ENCODE results near the gene SLC66A1. TPM values are rescaled to one million over a fixed set of nuclear protein-coding genes. Genes with fewer than 3 reads are reported as not detected.
"Not testable (repeated sequence)": the region's sequence is repeated elsewhere in the genome, so short reads cannot be mapped to it uniquely, and the experiment has no call there.

SLC66A1 gene
- total RNA-seq, 1 donor from 2014 or later: 14.6 TPM

- H3K27ac ChIP-seq (ENCODE audit: low read depth, low read length); H3K27me3 ChIP-seq (ENCODE audit: control insufficient read depth in 3 of 3, insufficient read depth in 3 of 3, low read length in 3 of 3); H3K9ac ChIP-seq (ENCODE audit: low read depth in 1 of 3, low read length in 3 of 3); H3K4me1 ChIP-seq (ENCODE audit: control insufficient read depth in 3 of 3, insufficient read depth in 3 of 3, low read length in 3 of 3); H3K4me3 ChIP-seq (ENCODE audit: low read length in 3 of 3); H3K9me3 ChIP-seq (ENCODE audit: control insufficient read depth in 3 of 3, low read length in 3 of 3): not testable (repeated sequence)
- peaks cover 30 to 53% (median 48%) of the 10 kb centered on the region in 3 donors for H3K36me3 ChIP-seq (ENCODE audit: control insufficient read depth in 3 of 3, insufficient read depth in 3 of 3, low read length in 3 of 3)
These were observed 8.0 kb upstream of the SLC66A1 start for GRCh38 chr1:19304081-19304480.

- Histone ChIP-seq H3K9ac (ENCODE audit: low read depth in 1 of 3, low read length in 3 of 3) (no peak overlapping the region), H3K27me3 (ENCODE audit: control insufficient read depth in 3 of 3, insufficient read depth in 3 of 3, low read length in 3 of 3) (no peaks in the 10 kb centered on the region), H3K27ac (ENCODE audit: low read depth, low read length) (no peak overlapping the region), H3K4me3 (ENCODE audit: low read length in 3 of 3) (no peak overlapping the region), H3K9me3 (ENCODE audit: control insufficient read depth in 3 of 3, low read length in 3 of 3) (no peaks in the 10 kb centered on the region), H3K4me1 (ENCODE audit: control insufficient read depth in 3 of 3, insufficient read depth in 3 of 3, low read length in 3 of 3) (peaks cover 4 to 5% (median 4%) of the 10 kb centered on the region in 3 donors), H3K36me3 (ENCODE audit: control insufficient read depth in 3 of 3, insufficient read depth in 3 of 3, low read length in 3 of 3) (peaks cover 30 to 51% (median 48%) of the 10 kb centered on the region in 3 donors)
These were observed 6.2 kb upstream of the SLC66A1 start for GRCh38 chr1:19305880-19306279.

DNA sequence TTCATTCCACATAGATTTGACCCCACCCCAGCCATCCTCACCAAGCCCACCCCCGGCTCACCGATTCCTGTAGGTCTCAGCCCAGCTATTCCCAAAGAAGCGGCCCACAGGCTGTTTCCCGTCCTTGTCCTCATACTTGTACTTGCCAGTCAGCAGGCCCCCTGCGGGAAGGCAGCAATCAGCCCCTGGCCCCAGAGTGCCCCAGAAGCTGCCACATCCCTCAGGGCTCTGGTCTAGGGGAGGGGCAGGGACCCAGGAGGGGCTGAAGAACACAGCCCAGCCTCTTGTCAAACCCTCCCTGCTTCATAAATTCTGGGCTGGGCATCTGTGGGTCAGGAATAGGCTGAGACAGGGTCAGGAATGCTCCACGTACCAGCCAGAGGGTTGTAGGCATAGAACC lies 5.2 kb upstream of the SLC66A1 start:
- H3K9me3 ChIP-seq (ENCODE audit: control insufficient read depth in 3 of 3, low read length in 3 of 3): no peaks in the 10 kb centered on the region
- H3K4me3 ChIP-seq (ENCODE audit: low read length in 3 of 3): no peak overlapping the region
- peaks cover 11 to 13% (median 13%) of the 10 kb centered on the region in 3 donors for H3K4me1 ChIP-seq (ENCODE audit: control insufficient read depth in 3 of 3, insufficient read depth in 3 of 3, low read length in 3 of 3)
- peaks cover 30 to 51% (median 48%) of the 10 kb centered on the region in 3 donors for H3K36me3 ChIP-seq (ENCODE audit: control insufficient read depth in 3 of 3, insufficient read depth in 3 of 3, low read length in 3 of 3)
- H3K9ac ChIP-seq (ENCODE audit: low read depth in 1 of 3, low read length in 3 of 3): no peak overlapping the region
- H3K27me3 ChIP-seq (ENCODE audit: control insufficient read depth in 3 of 3, insufficient read depth in 3 of 3, low read length in 3 of 3): no peaks in the 10 kb centered on the region
- H3K27ac ChIP-seq (ENCODE audit: low read depth, low read length): no peak overlapping the region

DNA sequence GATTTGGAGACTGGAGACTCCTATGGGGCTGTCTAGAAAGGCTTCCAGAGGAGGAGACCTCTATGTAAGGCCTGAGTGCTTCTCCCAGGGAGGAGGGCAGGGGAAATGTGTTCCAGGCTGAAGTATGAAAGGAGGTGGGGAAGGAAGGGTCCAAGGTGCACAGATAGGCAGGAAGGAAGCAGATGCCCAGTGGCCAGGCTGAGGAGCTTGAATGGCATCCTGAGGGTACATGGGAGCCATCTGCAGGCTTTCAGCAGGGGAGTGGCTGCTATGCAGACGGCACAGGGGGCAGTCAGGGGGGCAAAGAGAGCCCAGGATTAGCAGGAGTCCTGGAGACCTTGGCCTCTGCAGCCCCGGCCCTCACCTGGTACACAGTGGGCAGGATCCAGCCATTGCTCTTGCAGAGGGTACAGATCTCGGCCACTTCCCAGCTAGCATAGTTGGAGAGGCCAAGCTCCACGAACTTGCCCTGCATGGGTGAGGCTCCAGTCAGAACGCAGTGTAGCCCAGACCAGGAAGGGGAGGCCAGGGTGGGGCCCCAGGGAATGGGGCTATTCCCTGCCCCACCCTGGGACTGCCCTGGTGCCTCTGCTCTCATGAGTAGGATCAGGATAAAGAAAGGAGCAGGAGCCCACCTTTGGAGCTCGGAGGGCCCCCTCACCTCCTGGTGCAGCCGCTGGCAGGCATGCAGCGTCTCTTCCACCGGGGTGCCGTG lies 4.2 kb upstream of the SLC66A1 start:
- Histone ChIP-seq H3K9me3 (ENCODE audit: control insufficient read depth in 3 of 3, low read length in 3 of 3) (no peaks in the 10 kb centered on the region), H3K9ac (ENCODE audit: low read depth in 1 of 3, low read length in 3 of 3) (no peak overlapping the region), H3K36me3 (ENCODE audit: control insufficient read depth in 3 of 3, insufficient read depth in 3 of 3, low read length in 3 of 3) (peaks cover 30 to 51% (median 48%) of the 10 kb centered on the region in 3 donors)

DNA sequence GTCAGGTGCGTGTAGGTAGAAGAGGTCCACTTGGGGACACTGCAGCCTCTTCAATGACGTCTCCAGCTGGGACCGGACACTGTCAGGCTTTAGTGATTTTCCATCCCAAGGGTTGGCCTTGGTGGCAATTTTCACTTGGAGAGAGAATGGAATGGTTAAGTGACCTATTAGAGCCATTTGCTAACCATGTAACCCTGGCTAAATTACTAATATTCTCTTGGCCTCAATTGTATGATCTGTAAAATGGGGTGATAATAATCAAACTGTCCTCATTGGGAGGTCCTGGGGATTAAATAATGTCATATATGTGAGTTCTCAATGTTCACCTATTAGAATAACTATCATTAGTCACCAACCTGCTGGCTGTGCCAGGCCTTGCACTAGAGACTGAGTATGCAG lies 3.6 kb upstream of the SLC66A1 start:
- H3K27me3 ChIP-seq (ENCODE audit: control insufficient read depth in 3 of 3, insufficient read depth in 3 of 3, low read length in 3 of 3): no peaks in the 10 kb centered on the region
- H3K9me3 ChIP-seq (ENCODE audit: control insufficient read depth in 3 of 3, low read length in 3 of 3): no peaks in the 10 kb centered on the region
- peaks cover 28 to 47% (median 43%) of the 10 kb centered on the region in 3 donors for H3K36me3 ChIP-seq (ENCODE audit: control insufficient read depth in 3 of 3, insufficient read depth in 3 of 3, low read length in 3 of 3)
- no peak overlapping the region for H3K4me3 ChIP-seq (ENCODE audit: low read length in 3 of 3)
- peaks cover 21 to 23% (median 22%) of the 10 kb centered on the region in 3 donors for H3K4me1 ChIP-seq (ENCODE audit: control insufficient read depth in 3 of 3, insufficient read depth in 3 of 3, low read length in 3 of 3)
- H3K27ac ChIP-seq (ENCODE audit: low read depth, low read length): no peak overlapping the region
- H3K9ac ChIP-seq (ENCODE audit: low read depth in 1 of 3, low read length in 3 of 3): no peak overlapping the region

More for the DNA sequence above, 4.2 kb upstream of the SLC66A1 start:
- Histone ChIP-seq H3K4me1 (ENCODE audit: control insufficient read depth in 3 of 3, insufficient read depth in 3 of 3, low read length in 3 of 3) (peaks cover 15 to 18% (median 16%) of the 10 kb centered on the region in 3 donors), H3K27ac (ENCODE audit: low read depth, low read length) (no peak overlapping the region), H3K4me3 (ENCODE audit: low read length in 3 of 3) (no peak overlapping the region), H3K27me3 (ENCODE audit: control insufficient read depth in 3 of 3, insufficient read depth in 3 of 3, low read length in 3 of 3) (no peaks in the 10 kb centered on the region)

DNA sequence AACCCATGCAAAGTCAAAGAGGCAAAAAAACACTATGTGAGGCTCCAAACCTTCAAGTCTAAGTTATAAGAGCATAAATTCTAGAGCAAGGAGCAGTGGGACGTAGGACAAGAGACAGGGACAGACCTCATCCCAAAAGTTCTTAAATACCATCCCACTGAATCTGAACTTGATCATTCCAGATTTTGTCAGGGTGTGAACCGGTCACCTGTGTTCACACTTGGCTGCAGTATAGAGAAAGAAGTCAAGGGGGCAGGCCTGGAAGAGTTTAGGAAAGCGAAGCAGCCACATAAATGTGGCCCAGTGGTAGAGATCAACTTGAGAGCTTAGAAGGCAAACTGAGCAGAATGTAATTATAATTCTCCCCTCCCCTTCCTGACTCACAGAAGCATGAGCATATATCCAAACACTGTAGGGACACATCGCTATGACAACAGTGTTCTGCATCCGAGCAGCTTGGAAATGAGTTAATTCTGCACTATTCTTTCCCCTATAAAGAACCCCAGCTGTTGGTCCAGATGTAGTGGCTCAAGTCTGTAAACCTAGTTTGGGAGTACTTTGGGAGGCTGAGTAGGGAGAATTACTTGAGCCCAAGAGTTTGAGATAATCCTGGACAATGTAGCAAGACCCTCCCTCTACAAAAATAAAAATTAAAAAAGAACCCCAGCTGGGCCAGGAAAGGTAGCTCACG lies 2.9 kb upstream of the SLC66A1 start:
- Histone ChIP-seq H3K27me3 (ENCODE audit: control insufficient read depth in 3 of 3, insufficient read depth in 3 of 3, low read length in 3 of 3) (no peaks in the 10 kb centered on the region), H3K9ac (ENCODE audit: low read depth in 1 of 3, low read length in 3 of 3) (no peak overlapping the region), H3K36me3 (ENCODE audit: control insufficient read depth in 3 of 3, insufficient read depth in 3 of 3, low read length in 3 of 3) (peaks cover 28 to 43% (median 37%) of the 10 kb centered on the region in 3 donors), H3K4me1 (ENCODE audit: control insufficient read depth in 3 of 3, insufficient read depth in 3 of 3, low read length in 3 of 3) (peaks cover 23 to 30% (median 27%) of the 10 kb centered on the region in 3 donors), H3K4me3 (ENCODE audit: low read length in 3 of 3) (no peak overlapping the region), H3K9me3 (ENCODE audit: control insufficient read depth in 3 of 3, low read length in 3 of 3) (no peaks in the 10 kb centered on the region), H3K27ac (ENCODE audit: low read depth, low read length) (no peak overlapping the region)

- no peak overlapping the region for H3K4me3 ChIP-seq (ENCODE audit: low read length in 3 of 3)
- peak overlapping the region in 1 of 3 donors; percentile 16 for H3K9ac ChIP-seq (ENCODE audit: low read depth in 1 of 3, low read length in 3 of 3)
- peaks cover 24 to 35% (median 30%) of the 10 kb centered on the region in 3 donors for H3K36me3 ChIP-seq (ENCODE audit: control insufficient read depth in 3 of 3, insufficient read depth in 3 of 3, low read length in 3 of 3)
- peaks cover 23 to 30% (median 27%) of the 10 kb centered on the region in 3 donors for H3K4me1 ChIP-seq (ENCODE audit: control insufficient read depth in 3 of 3, insufficient read depth in 3 of 3, low read length in 3 of 3)
- no peak overlapping the region for H3K27ac ChIP-seq (ENCODE audit: low read depth, low read length)
- no peaks in the 10 kb centered on the region for H3K27me3 ChIP-seq (ENCODE audit: control insufficient read depth in 3 of 3, insufficient read depth in 3 of 3, low read length in 3 of 3)
- no peaks in the 10 kb centered on the region for H3K9me3 ChIP-seq (ENCODE audit: control insufficient read depth in 3 of 3, low read length in 3 of 3)
These were observed 2.1 kb upstream of the SLC66A1 start for GRCh38 chr1:19310061-19310460.

- H3K9me3 ChIP-seq (ENCODE audit: control insufficient read depth in 3 of 3, low read length in 3 of 3): no peaks in the 10 kb centered on the region
- no peaks in the 10 kb centered on the region for H3K27me3 ChIP-seq (ENCODE audit: control insufficient read depth in 3 of 3, insufficient read depth in 3 of 3, low read length in 3 of 3)
- peak overlapping the region; percentile 71 to 89 (median 79) for H3K4me3 ChIP-seq (ENCODE audit: low read length in 3 of 3)
- H3K4me1 ChIP-seq (ENCODE audit: control insufficient read depth in 3 of 3, insufficient read depth in 3 of 3, low read length in 3 of 3): peaks cover 26 to 39% (median 28%) of the 10 kb centered on the region in 3 donors
- H3K27ac ChIP-seq (ENCODE audit: low read depth, low read length): no peak overlapping the region
- peak overlapping the region; percentile 66 to 91 (median 69) for H3K9ac ChIP-seq (ENCODE audit: low read depth in 1 of 3, low read length in 3 of 3)
- peaks cover 20 to 29% (median 21%) of the 10 kb centered on the region in 3 donors for H3K36me3 ChIP-seq (ENCODE audit: control insufficient read depth in 3 of 3, insufficient read depth in 3 of 3, low read length in 3 of 3)
These were observed 1.2 kb upstream of the SLC66A1 start for GRCh38 chr1:19310720-19311502.

DNA sequence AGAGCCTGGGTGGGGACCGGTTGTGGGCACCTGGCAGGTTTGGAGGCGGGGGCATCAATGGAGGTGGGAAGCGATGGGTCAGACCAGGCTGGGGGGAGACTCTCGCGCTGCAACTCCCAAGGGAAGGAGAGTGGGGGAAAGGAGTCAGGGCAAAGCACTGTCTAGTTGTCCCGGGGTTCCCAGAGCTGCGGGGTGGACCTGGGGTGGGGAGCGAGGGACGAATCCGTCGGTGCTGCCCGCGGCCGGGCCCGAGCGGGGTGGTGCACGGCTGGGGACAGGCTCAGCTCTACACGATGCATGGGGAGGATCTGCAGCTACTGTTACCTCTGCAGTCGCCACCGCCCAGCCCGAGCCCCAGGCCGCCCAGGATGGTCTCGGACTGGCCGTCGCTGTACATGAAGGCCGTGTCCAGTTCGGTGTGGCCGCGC lies 609 bp upstream of the SLC66A1 start:
- H3K4me3 ChIP-seq (ENCODE audit: low read length in 3 of 3): peak overlapping the region; percentile 71 to 89 (median 79)
- peaks cover 26 to 42% (median 28%) of the 10 kb centered on the region in 3 donors for H3K4me1 ChIP-seq (ENCODE audit: control insufficient read depth in 3 of 3, insufficient read depth in 3 of 3, low read length in 3 of 3)
- peak overlapping the region; percentile 66 to 91 (median 69) for H3K9ac ChIP-seq (ENCODE audit: low read depth in 1 of 3, low read length in 3 of 3)
- H3K27me3 ChIP-seq (ENCODE audit: control insufficient read depth in 3 of 3, insufficient read depth in 3 of 3, low read length in 3 of 3): no peaks in the 10 kb centered on the region
- no peaks in the 10 kb centered on the region for H3K9me3 ChIP-seq (ENCODE audit: control insufficient read depth in 3 of 3, low read length in 3 of 3)
- no peak overlapping the region for H3K27ac ChIP-seq (ENCODE audit: low read depth, low read length)
- H3K36me3 ChIP-seq (ENCODE audit: control insufficient read depth in 3 of 3, insufficient read depth in 3 of 3, low read length in 3 of 3): peaks cover 15 to 24% (median 20%) of the 10 kb centered on the region in 3 donors

All from skeletal muscle tissue (tissue), 4 donors.